Stimulated activated naive CD4-positive, alpha-beta T cell (primary cell): ENCODE results near the gene NUDT19.
"Not testable (repeated sequence)": the region's sequence is repeated elsewhere in the genome, so short reads cannot be mapped to it uniquely, and the experiment has no call there.

Experiments
- DNase-seq, 6 experiments: peaks; one replicate each; lab custom pipeline; 2025; lab: John Stamatoyannopoulos, UW

Gene NUDT19

DNA sequence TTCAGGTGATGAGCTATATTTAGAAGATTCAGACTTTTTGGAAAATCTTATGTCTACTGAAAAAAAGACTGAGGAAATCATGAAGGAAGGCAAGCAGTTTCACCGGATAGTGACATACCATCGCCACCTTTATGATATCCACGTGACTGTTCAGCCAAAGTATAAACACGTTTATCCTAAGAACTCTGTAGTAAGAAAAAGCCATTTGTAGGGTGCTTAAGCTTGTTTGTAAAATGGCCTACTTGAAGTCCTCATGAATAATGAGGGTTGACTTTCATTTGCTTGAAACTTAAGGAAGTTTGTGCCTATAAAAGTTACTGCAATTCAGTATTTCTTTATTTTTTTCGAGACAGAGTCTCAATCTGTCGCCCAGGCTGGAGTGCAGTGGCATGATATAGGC is 20.1 kb downstream of the NUDT19 start:
- DNase-seq, result no peak

DNA sequence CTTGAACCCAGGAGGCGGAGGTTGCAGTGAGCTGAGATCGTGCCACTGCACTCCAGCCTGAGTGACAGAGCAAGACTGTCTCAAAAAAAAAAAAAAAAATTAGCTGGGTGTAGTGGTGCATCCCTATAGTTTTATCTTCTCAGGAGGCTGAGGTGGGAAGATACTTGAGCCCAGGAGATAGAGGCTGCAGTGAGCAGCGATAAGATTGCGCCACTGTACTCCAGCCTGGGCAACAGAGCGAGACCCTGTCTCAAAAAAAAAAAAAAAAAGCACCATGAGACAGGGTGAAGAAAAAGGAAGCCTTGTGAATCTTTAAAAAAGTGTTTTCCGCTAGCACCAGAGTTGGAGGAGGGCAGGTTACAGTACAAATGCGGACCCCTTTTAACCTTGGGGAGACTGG is 24.6 kb downstream of the NUDT19 start:
- DNase-seq, result not testable (repeated sequence)

DNA sequence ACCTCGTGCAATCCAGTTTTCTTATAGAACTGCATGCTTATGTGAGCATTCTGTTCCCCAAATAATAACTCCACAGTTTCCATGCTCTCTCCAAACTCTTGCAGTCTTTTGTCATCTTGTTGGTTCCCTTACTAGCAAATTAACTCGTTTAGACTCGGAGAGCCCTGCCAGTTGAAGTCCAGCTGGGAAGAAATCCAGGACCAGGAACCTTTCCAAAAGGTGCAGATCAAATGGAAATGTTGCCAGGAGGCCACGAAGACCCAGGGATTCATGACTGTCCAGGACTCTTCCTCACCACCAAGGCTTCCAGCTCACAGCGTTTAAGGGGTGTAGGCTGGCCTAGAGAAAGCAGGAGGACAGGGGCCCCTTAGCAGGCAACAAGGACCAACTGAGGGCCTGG is 25.9 kb downstream of the NUDT19 start:
- DNase-seq, result no peak

DNA sequence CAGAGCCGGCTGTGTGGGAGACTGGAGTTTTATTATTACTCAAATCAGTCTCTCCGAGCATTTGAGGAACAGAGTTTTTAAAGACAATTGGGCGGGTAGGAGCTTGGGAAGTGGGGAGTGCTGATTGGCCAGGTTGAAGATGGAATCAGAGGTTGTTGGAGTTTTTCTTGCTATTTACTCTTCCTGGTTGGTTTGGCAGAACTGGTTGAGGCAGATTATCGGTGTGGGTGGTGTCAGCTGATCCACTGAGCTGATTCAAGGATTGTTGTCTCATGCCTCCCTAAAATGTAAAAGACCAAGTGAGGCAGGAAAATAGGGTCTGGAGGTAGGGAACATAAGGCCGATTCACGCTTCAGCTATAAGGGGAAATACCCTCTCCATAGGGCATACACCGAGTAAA is 26.7 kb downstream of the NUDT19 start:
- no peak for DNase-seq

DNA sequence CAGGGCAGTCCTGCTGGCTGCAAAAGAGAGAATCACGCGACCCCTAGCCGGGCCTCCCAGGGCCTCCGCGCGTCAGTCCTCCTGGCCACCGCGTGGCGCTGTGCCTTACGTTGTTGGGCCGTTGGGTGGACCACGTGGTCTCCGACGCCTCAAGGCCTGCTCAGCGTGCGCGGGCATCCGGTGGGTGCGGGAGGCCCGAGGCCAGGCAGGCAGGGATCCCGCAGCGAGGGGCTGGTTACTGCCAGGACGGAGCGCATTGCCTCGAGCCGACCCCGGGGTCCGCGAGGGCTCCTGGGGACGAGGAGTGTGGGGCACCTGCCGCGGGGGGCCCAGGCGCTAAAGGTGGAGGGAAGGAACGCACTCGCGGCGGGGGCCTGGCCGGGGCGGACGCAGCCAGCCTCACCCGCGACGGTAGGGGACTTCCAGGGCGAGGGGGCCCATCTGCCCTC is 28.0 kb downstream of the NUDT19 start, which contains the start of gene TDRD12:
Gene TDRD12, plus strand, starts transcription at position 157 of the 449 bp plus-strand sequence. CDS start 306 bp downstream, outside the sequence.
- no peak for DNase-seq

DNA sequence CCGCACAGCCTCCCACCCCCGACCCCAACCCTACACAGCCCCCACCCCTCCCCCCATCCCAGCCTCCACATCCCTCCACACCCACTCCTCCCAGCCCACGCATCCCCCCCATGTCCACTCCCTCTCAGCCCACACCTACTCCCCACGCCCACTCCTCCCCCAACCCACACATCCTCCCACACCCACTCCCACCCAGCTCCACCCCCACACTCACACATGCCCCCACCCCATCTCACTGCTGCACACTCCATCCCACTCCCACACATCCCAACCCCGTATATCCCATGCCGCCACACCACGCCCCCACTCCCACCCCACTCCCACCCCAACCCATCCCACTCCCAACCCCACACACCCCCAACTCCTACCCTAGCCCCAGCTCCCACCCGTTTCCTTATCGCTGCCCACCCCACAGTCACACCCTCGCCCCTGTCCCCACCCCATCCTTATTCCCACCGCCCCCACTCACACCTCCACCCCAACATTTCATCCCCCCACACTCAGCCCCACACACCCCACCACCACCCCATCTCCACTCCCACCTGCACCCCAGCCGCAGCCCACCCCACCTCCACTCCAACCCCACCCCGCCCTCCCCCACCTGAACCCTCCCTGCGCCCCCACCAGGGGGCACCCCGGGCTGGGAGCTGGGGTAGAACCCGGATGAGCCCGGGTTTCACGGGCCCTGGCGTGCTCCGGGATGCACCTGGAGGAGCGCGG is 28.8 kb downstream of the NUDT19 start:
- DNase-seq, result no peak

DNA sequence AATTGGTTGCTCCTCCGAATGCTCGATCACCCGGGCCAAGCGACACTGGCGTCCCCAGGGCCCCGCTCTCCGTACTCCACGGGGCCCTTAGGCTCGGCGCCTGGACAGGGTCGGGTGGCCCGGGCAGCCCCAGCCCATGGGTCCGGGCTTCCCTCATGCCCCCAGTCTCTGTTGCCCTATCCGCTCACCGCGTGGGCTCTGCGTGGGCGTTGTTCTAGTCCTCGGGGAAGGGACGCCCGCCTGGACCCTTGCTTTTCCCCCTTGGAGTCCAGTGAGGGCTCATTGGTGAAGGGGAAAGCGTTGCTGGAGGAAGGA is 29.3 kb downstream of the NUDT19 start:
- DNase-seq, result no peak

DNA sequence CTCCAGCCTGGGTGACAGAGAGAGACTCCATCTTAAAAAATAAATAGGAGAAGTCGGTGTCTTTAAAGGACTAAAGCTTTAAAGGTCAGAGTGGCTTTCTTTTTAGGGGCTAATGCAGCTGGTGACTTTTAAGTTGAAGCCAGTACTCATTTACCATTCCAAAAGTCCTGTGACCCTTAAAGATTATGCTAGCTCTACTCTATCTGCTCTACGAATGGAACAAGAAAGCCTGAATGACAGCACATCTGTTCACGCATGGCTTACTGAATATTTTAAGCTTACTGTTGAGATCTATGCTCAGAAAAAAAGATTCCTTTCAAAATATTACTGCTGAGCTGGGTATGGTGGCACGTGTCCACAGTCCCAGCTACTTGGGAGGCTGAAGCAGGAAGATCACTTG is 44.3 kb downstream of the NUDT19 start:
- DNase-seq, result no peak

DNA sequence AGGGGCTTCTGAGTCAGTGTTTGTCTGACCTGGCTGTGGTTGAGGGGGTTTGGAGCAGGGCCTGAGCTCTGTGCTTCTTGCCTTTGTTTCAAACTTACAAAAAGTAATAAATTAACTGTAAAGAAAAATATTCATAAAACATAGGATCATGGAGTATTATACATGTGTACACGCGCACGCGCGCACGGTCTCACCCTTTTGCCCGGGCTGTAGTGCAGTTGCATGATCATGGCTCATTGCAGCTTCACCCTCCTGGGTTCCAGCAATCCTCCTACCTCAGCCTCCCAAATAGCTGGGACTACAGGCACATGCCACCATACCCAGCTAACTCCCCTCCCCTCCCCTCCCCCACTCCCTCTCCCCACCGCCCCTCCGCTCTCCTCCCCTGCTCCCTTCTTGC is 51.4 kb downstream of the NUDT19 start:
- no peak for DNase-seq

DNA sequence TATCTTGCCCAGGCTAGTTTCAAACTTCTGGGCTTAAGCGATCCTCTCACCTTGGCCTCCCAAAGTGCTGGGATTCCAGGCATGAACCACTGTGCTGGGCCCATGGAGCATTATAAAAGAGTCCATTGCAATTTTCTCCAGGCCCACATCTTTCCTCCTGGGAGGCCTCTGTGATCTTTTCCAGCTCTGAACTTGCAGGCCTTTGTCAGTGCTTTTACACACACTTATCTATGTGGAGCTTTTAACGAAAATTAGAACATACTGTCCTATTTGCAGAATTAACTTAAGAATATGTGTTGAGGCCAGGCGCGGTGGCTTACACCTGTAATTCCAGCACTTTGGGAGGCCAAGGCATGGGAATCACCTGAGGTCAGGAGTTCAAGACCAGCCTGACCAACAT is 51.8 kb downstream of the NUDT19 start:
- no peak for DNase-seq

DNA sequence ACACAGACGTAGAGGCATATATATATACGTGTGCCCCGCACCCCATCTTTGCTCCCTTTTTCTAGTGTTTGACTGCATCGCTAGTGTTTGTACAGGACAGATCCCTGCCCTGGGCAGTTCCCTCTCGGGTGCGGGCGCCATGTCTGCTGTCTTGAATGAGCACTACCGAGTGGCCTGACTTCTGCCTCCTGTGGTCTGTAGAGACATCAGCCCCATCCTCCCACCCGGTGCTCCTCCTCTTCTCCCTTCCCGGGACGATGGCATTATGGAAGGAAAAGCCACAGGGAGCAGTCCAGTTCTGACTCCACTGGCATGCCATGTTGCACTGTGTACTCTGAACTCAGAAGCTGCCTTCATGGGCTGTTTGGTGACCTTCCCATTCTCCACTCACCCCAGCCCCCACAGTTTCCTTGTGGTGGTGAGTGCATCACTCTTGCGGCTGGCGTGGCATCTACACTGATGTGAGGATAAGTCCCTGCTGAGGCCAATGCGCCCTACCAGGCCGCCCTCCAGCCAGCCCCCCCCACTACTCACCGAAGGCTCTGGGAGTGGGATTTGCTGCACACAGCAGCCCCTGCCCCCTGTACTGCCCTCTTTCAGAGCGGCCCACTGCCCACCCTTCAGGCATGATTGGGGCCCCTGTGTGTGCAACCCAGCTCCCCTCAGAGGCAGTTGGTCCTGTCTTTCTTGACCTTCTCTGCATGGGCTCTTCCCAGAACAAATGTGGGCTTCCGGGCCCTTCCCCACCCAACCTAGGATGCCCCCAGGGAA is 53.1 kb downstream of the NUDT19 start:
- no peak for DNase-seq

DNA sequence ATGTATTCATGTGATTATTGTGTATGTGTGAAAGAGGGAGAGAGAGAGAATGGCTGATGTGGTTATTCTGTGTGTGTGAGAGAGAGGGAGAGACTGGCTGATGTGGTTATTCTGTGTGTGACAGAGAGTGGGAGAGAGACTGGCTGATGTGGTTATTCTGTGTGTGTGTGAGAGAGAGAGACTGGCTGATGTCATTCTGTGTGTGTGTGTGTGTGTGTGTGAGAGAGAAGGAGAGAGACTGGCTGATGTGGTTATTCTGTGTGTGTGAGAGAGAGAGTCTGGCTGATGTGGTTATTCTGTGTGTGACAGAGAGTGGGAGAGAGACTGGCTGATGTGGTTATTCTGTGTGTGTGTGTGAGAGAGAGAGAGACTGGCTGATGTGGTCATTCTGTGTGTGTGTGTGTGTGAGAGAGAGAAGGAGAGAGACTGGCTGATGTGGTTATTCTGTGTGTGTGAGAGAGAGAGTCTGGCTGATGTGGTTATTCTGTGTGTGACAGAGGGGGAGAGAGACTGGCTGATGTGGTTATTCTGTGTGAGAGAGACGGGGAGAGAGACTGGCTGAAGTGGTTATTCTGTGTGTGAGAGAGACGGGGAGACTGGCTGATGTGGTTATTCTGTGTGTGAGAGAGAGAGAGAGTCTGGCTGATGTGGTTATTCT is 54.1 kb downstream of the NUDT19 start:
- peak; percentile 33 to 93 (median 72) for DNase-seq

DNA sequence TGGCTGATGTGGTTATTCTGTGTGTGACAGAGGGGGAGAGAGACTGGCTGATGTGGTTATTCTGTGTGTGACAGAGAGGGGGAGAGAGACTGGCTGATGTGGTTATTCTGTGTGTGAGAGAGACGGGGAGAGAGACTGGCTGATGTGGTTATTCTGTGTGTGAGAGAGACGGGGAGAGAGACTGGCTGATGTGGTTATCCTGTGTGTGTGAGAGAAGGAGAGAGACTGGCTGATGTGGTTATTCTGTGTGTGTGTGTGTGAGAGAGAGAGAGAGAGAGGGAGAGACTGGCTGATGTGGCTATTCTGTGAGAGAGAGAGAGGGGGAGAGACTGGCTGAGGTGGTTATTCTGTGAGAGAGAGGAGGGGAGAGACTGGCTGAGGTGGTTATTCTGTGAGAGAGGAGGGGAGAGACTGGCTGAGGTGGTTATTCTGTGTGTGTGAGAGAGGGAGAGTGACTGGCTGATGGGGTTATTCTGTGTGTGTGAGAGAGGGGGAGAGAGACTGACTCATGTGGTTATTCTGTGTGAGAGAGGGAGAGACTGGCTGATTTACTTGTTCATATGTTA is 55.1 kb downstream of the NUDT19 start:
- DNase-seq, result peak; percentile 48 to 94 (median 78)

DNA sequence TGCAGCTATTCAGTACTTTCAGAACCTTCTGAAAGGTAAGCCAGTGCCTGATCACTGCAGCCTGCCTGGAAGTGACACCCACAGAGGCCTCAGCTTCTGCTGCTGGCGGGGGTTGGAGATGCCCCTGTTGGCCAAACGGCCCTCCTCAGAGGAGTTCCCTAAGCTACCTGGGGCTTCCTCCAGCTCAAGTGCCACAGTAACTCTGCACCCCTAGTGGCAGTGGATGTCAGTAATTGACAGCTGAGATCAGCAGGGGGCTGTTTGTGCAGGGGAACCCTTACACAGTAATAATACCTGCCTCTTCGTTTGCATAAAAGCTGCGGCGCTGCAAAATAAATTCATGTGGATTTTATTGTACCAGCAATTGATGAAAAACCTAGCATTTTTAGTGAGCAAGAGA is 56.9 kb downstream of the NUDT19 start:
- peak in 2 of 6 experiments; percentile 32 to 33 for DNase-seq

DNA sequence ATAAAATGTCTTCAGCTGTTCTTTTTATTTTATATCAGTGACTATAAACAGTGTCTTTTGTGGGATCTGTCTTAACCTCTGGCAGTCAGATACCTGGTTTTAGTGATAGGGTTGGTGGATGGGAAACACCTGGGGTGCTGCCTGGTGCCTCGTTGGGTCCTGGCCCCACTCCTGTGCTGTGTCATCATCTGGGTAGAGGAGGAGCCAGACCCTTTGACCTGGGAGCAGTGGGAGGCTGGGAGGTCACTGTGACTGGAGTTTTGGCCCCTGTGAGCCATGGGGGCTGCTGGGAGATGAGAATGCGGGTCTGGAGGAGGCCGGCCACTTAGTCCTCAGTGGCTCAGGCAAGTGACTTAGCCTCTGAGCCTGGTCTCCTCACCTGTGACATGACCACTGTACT is 57.3 kb downstream of the NUDT19 start:
- DNase-seq, result no peak

DNA sequence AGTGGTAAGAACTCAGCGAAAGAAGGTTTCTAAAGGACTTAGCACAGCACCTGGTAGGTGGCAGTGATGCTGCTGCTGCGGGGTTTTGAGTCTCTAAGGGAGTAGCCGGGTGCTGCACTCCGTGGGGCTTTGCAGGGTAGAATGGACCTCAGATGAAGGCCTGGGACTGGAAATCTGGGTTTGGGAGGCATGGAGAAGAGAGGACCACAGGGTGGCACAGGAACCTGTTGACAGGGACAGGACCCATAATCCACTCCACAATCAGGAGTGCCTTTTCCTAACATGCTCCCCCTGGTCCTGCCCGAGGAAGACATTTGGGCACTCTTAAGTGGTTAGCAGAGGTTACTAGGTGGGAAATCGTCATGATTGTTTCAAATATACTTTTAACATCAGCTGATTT is 57.7 kb downstream of the NUDT19 start:
- DNase-seq, result no peak

DNA sequence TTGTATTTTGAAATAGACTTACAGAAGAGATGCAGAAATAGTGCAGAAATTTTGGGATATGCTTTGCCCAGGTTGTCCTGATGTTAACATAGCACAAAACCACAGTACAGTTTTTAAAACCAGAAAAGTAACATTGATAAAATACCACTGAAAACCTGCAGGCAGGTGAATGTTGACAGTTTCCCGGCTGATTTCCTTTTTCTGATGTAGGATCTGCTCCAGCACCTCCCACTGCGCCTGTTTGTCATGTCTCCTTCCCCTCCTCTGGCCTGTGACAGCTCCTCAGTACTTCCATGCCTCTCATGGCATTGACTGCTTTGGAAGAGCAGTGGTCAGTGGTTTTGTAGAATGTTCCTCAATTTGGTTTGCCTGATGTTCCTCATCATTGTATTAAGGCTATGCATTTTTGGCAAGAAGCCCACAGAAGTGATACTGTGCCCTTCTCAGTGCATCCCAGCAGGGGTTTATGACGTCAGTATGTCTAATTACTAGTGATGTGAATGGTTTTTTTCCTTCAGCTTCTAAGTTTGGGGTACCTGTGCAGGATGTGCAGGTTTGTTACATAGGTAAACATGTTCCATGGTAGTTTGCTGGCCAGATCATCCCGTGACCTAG is 58.9 kb downstream of the NUDT19 start:
- DNase-seq, result no peak

DNA sequence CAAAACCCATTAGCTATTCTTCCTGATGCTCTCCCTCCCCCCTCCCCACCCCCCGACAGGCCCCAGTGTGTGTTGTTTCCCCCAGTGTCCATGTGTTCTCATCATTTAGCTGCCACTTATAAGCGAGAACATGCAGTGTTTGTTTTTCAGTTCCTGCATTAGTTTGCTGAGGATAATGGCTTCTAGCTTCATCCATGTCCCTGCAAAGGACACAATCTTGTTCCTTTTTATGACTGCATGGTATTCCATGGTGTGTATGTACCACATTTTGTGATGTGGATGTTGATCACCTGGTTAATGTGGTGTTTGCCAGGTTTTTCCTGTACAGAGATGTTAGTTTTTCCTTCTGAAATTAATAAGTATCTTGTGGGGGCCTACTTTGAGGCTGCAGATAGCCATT is 59.4 kb downstream of the NUDT19 start:
- no peak for DNase-seq

DNA sequence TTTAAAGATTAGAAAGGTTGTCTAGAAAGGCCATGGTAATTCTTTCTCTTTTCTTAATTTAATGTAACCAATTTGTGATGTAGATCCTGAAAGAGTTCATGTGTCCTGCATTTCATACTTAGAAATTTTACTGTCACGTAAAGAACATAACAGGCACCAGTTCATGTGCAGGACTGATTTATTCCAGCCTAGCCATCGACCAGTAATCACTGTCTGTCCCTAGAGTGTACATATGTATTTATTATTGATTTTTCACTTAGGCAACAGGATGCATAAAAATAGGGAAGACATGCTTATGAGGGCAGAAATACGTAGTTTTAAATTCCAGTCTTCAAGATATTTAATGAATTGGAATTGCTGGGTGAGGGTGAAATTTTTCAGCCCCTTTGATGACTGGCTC is 65.6 kb downstream of the NUDT19 start:
- no peak for DNase-seq
